Cardiac septum (tissue), 1 donor: ENCODE data around the gene EMC1. TPM values are rescaled to one million over a fixed set of nuclear protein-coding genes. Genes with fewer than 3 reads are reported as not detected.

Experiments
- total RNA-seq: library from RNA; stranded (reverse); fragmentation: NEBNext Ultra II Directional; extraction: Animal tissue kit (Norgen Biotek cat#: 25700); gene quantifications from one replicate; pipeline ENCODE4 v1.2.1, GENCODE V29; 2021
- donor health status: DM: no; HTN: no; CAD: no.

EMC1 gene
- total RNA-seq, 1 donor from 2014 or later: 28.6 TPM

Other genes starting within 250 kb of the EMC1 start
- gene UBR4, start 41.3 kb downstream of the EMC1 start, total RNA-seq: 95.7 TPM
- 14.8 TPM for gene MRTO4, start 281 bp upstream of the EMC1 start, total RNA-seq
- 0.32 TPM for gene AKR7A3, start 37.2 kb upstream of the EMC1 start, total RNA-seq
- gene AKR7A2, start 60.6 kb upstream of the EMC1 start, total RNA-seq: 33.5 TPM
- gene SLC66A1, start 60.8 kb upstream of the EMC1 start, total RNA-seq: 7.5 TPM
- gene CAPZB, start 234.0 kb upstream of the EMC1 start, total RNA-seq: 213 TPM